HCT116 (cell line): ENCODE results near the gene RNF169. TPM values are rescaled to one million over a fixed set of nuclear protein-coding genes. Genes with fewer than 3 reads are reported as not detected.

Experiments
- ATAC-seq: fragments of 200-7000 bp; cut with Tn5 transposase; 2 replicates; pipeline ENCODE4 v1.9.1; 2020; ENCODE audit warnings: mild to moderate bottlenecking, moderate library complexity
- BruUV-seq: library from RNA; stranded (reverse); fragments of 400-500 nt; replicated peaks from 2 replicates; lab custom pipeline; 2021; lab: Mats Ljungman, UMichigan
- CTCF ChIA-PET: fragments of 300-600 bp; sonication (Branson Sonifier 250); formaldehyde crosslinking; loops from one replicate; lab custom pipeline; 2021; ENCODE audit warnings: antibody characterized with exemption; lab: Charles Lee
- POLR2A ChIA-PET: fragments of 300-600, 350-600 bp; sonication (Branson Sonifier 250); formaldehyde crosslinking; loops from one replicate; lab custom pipeline; 2021; ENCODE audit warnings: antibody characterized with exemption; lab: Charles Lee
- RAD21 ChIA-PET, 2 experiments: fragments of 300-600 bp; sonication (Branson Sonifier 250); formaldehyde crosslinking; loops; one replicate each; lab custom pipeline; 2023; ENCODE audit warnings: low total read pairs in 2 of 2; ENCODE audit not compliant: uncharacterized antibody in 2 of 2, unreplicated experiment in 2 of 2, low non-redundant PET in 1 of 2; lab: Charles Lee
- DNase-seq: peaks from one replicate; pipeline ENCODE4 v3.0.0-alpha.2; 2010; ENCODE audit warnings: low read depth, low spot score
- H2AFZ ChIP-seq: fragments of 200-600 bp; shearing (Covaris generic), sonication (generic); 2 replicates; pipeline ENCODE4 v1.6.1; 2017; ENCODE audit warnings: low read depth, mixed run types, mixed read lengths, antibody characterized with exemption, low read length; ENCODE audit not compliant: poor library complexity, severe bottlenecking
- H3K27ac ChIP-seq: 2 replicates; pipeline ENCODE4 v1.5.1; 2012; ENCODE audit warnings: low read depth, low read length
- H3K27me3 ChIP-seq: fragments of 200-600 bp; sonication (generic); 2 replicates; pipeline ENCODE4 v1.6.1; 2016; ENCODE audit warnings: mixed run types, low read length, mixed read lengths; ENCODE audit not compliant: insufficient read depth
- H3K36me3 ChIP-seq, 2 experiments: fragments of 200-500 bp in 1 of 2; fragments of 200-600 bp in 1 of 2; sonication (Bioruptor generic) in 1 of 2; sonication (generic) in 1 of 2; 2 replicates each; pipeline versions ENCODE4 v1.5.1 to v1.6.1; 2014 to 2016; ENCODE audit warnings: low read length in 2 of 2, inconsistent platforms in 1 of 2, mixed read lengths in 1 of 2, mixed run types in 1 of 2; ENCODE audit not compliant: insufficient read depth in 2 of 2, control insufficient read depth in 1 of 2
- H3K4me1 ChIP-seq, 2 experiments: fragments of 200-600 bp in 1 of 2; sonication (generic) in 1 of 2; 2 replicates each; pipeline versions ENCODE4 v1.5.1 to v1.6.1; 2012 to 2017; ENCODE audit warnings: low read length in 2 of 2, inconsistent platforms in 1 of 2, mild to moderate bottlenecking in 1 of 2, mixed read lengths in 1 of 2, mixed run types in 1 of 2, moderate library complexity in 1 of 2; ENCODE audit not compliant: insufficient read depth in 2 of 2, control insufficient read depth in 1 of 2
- H3K4me2 ChIP-seq: fragments of 200-600 bp; sonication (generic); 2 replicates; pipeline ENCODE4 v1.6.1; 2017; ENCODE audit warnings: mixed run types, low read length, mixed read lengths
- H3K4me3 ChIP-seq, 2 experiments: fragments of 200-600 bp in 1 of 2; sonication (generic) in 1 of 2; replicated peaks in 1 of 2; 2 replicates each; pipeline ENCODE4 v1.5.1; 2011 to 2016; ENCODE audit warnings: low read length in 2 of 2, control low read depth in 1 of 2, low read depth in 1 of 2, mild to moderate bottlenecking in 1 of 2, mixed read lengths in 1 of 2, mixed run types in 1 of 2
- H3K79me2 ChIP-seq: fragments of 200-600 bp; sonication (generic); 2 replicates; pipeline ENCODE4 v1.6.1; 2017; ENCODE audit warnings: mild to moderate bottlenecking, mixed run types, low read length, moderate library complexity, mixed read lengths; ENCODE audit not compliant: insufficient read depth
- H3K9ac ChIP-seq: fragments of 200-600 bp; sonication (generic); 2 replicates; pipeline ENCODE4 v1.6.1; 2016; ENCODE audit warnings: low read length, mixed read lengths
- H3K9me2 ChIP-seq: fragments of 200-600 bp; sonication (generic), shearing (Covaris generic); 2 replicates; pipeline ENCODE4 v1.6.1; 2017; ENCODE audit warnings: mixed run types, mild to moderate bottlenecking, moderate library complexity; ENCODE audit not compliant: insufficient read depth
- H3K9me3 ChIP-seq, 2 experiments: fragments of 200-500 bp in 1 of 2; fragments of 200-600 bp in 1 of 2; sonication (Bioruptor generic) in 1 of 2; sonication (generic) in 1 of 2; 2 replicates each; pipeline ENCODE4 v1.6.1; 2014 to 2017; ENCODE audit warnings: low read length in 2 of 2, mixed read lengths in 2 of 2, inconsistent platforms in 1 of 2, low read depth in 1 of 2, mild to moderate bottlenecking in 1 of 2, mixed run types in 1 of 2, moderate library complexity in 1 of 2; ENCODE audit not compliant: control insufficient read depth in 1 of 2, insufficient read depth in 1 of 2
- H4K20me1 ChIP-seq: fragments of 200-600 bp; sonication (generic), shearing (Covaris generic); 2 replicates; pipeline ENCODE4 v1.6.1; 2017; ENCODE audit warnings: mixed run types, mild to moderate bottlenecking, moderate library complexity; ENCODE audit not compliant: insufficient read depth
- CBX3 ChIP-seq: IDR thresholded peaks from 2 replicates; pipeline ENCODE4 v1.6.1; 2012; ENCODE audit warnings: low read depth
- EGR1 ChIP-seq: IDR thresholded peaks from 2 replicates; pipeline ENCODE4 v1.6.1; 2012; ENCODE audit warnings: low read depth
- ELF1 ChIP-seq: IDR thresholded peaks from 2 replicates; pipeline ENCODE4 v1.6.1; 2012; ENCODE audit warnings: low read depth, borderline replicate concordance
- EZH2 ChIP-seq: fragments of 200-600 bp; sonication (generic); IDR thresholded peaks from 2 replicates; pipeline ENCODE4 v1.6.1; 2017; ENCODE audit warnings: antibody characterized with exemption, mixed run types
- EZH2phosphoT487 ChIP-seq: fragments of 200-600 bp; IDR thresholded peaks from 2 replicates; pipeline ENCODE4 v1.6.1; 2018; ENCODE audit warnings: antibody characterized with exemption, borderline replicate concordance
- FOSL1 ChIP-seq: IDR thresholded peaks from 2 replicates; pipeline ENCODE4 v1.6.1; 2012; ENCODE audit warnings: low read depth
- POLR2AphosphoS5 ChIP-seq: IDR thresholded peaks from 2 replicates; pipeline ENCODE4 v1.6.1; 2011; ENCODE audit warnings: mild to moderate bottlenecking, low read depth, low read length, moderate library complexity
- RAD21 ChIP-seq: IDR thresholded peaks from 2 replicates; pipeline ENCODE4 v1.6.1; 2012; ENCODE audit warnings: low read depth, mild to moderate bottlenecking
- SIN3A ChIP-seq: IDR thresholded peaks from 2 replicates; pipeline ENCODE4 v1.6.1; 2012; ENCODE audit warnings: low read depth
- SP1 ChIP-seq: IDR thresholded peaks from 2 replicates; pipeline ENCODE4 v1.6.1; 2012; ENCODE audit warnings: low read depth
- SRF ChIP-seq: IDR thresholded peaks from 2 replicates; pipeline ENCODE4 v1.6.1; 2012; ENCODE audit warnings: low read depth
- TCF7L2 ChIP-seq: IDR thresholded peaks from 2 replicates; pipeline ENCODE4 v1.7.0; 2011; ENCODE audit warnings: borderline replicate concordance, inconsistent platforms; ENCODE audit not compliant: insufficient read depth, insufficient read length; ENCODE audit errors: extremely low read depth
- YY1 ChIP-seq: IDR thresholded peaks from 2 replicates; pipeline ENCODE4 v1.6.1; 2011; ENCODE audit warnings: low read length, low read depth, moderate library complexity, mild to moderate bottlenecking; ENCODE audit not compliant: insufficient replicate concordance; ENCODE audit errors: extremely low read depth
- ZNF274 ChIP-seq: fragments of 200-500 bp; sonication (Bioruptor generic); IDR thresholded peaks from 2 replicates; pipeline ENCODE4 v1.6.1; 2014; ENCODE audit warnings: mild to moderate bottlenecking, low read depth, low read length, inconsistent platforms
- intact Hi-C: fragments of 100-400 bp; cut with micrococcal nuclease; formaldehyde crosslinking; loops from 2 replicates; pipeline ENCODE4 v1.10.0; 2022
- total RNA-seq: library from RNA; stranded (reverse); gene quantifications from one replicate; pipeline ENCODE4 v1.2.1, GENCODE V29; 2021; ENCODE audit not compliant: unreplicated experiment
- TF ChIP-seq, protein P1 (sequence below): IDR thresholded peaks from 2 replicates; pipeline ENCODE4 v1.6.1; 2012
- TF ChIP-seq, protein P2 (sequence below), 3 experiments: fragments of 200-600 bp in 1 of 3; sonication (generic) in 1 of 3; IDR thresholded peaks in 2 of 3; conservative IDR thresholded peaks in 1 of 3; 2 replicates each; pipeline ENCODE4 v1.5.1; 2012 to 2017; ENCODE audit warnings: low read depth in 2 of 3, low read length in 2 of 3, antibody characterized with exemption in 1 of 3, borderline replicate concordance in 1 of 3, control low read depth in 1 of 3, mild to moderate bottlenecking in 1 of 3, mixed read lengths in 1 of 3, mixed run types in 1 of 3, moderate library complexity in 1 of 3; ENCODE audit not compliant: insufficient read depth in 1 of 3
- TF ChIP-seq, protein P3 (sequence below): IDR thresholded peaks from 2 replicates; pipeline ENCODE4 v1.6.1; 2012

Gene RNF169
- total RNA-seq, 1 experiment from 2014 or later, result 22.5 TPM

DNA sequence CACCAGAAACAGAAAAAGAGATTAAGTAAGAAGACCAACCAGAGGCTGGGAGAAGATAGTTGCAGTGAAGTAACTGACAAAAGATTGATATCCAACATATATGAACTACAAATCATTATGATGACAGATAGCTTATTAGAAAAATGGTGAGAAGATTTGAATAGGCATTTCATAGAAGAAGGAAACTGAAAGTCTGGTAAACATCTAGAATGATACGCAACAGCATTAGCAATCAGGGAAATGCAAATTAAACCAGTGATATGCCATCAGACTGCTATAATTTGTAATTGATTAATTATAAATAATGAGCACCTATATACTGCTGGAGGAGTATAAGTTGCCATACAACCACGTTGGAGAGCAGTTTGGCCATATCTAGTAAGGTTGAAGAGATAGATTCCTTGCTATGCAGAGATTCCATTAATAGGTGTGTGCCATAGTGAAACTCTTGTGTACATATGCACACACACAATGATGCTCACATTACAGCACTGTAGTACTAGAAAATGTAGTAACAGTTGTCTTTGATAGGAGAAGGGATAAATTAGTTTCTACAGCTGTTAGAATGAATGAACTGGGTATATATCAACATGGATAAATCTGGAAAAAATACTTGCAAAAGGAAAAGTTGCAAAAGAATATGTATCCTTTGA is 20.5 kb downstream of the RNF169 start:
- TF ChIP-seq EZH2phosphoT487, result no peak
- TF ChIP-seq EZH2, result no peak
- TF ChIP-seq POLR2AphosphoS5, result no peak
- no peak for TF ChIP-seq EGR1
- TF ChIP-seq ELF1, result no peak
- TF ChIP-seq RAD21, result no peak
- no peak for TF ChIP-seq SRF
- TF ChIP-seq YY1, result no peak
- TF ChIP-seq CBX3, result no peak
- no peaks in the 10 kb centered on the region for H3K27me3 ChIP-seq
- ATAC-seq (no peak), DNase-seq (no peak)
- H3K36me3 ChIP-seq, result no peaks in the 10 kb centered on the region
- no peak overlapping the region for H3K9ac ChIP-seq
- intact Hi-C loops, result no loop called here
- H3K9me2 ChIP-seq, result no peaks in the 10 kb centered on the region
- H3K4me2 ChIP-seq, result no peak overlapping the region
- no peak overlapping the region for H2AFZ ChIP-seq
- BruUV-seq, result no TSS peak
- peaks cover 47% of the 10 kb centered on the region for H3K79me2 ChIP-seq
- no peak overlapping the region for H3K27ac ChIP-seq
- POLR2A ChIA-PET, result no interaction called here
- CTCF ChIA-PET, result no interaction called here
- peaks cover 6% of the 10 kb centered on the region; the same call in 1 of the 2 replicates for H4K20me1 ChIP-seq
- no peak overlapping the region for H3K4me3 ChIP-seq
- RAD21 ChIA-PET, result no interaction called here
- H3K4me1 ChIP-seq, result no peaks in the 10 kb centered on the region
- no peaks in the 10 kb centered on the region for H3K9me3 ChIP-seq

DNA sequence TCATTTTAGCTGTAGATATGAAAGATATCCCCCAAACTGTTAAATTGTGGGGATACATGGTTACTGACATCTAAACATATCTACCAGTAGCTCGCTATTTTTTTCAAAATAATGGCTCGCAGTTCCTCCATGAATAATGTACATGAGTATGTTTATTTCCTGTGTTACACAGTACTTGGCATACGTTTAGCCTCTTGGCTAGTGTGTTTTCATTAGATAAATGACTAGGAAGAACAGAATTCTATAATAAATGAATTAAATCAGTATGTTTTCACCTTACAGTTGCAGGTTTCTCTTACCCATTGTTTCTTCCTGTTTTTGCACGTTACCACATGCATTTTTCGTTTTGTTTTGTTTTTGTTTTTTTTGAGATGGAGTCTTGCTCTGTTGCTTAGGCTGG is 21.8 kb downstream of the RNF169 start:
- ChIA-PET RAD21 (no interaction called here), CTCF (no interaction called here), POLR2A (no interaction called here)
- no peak overlapping the region for H3K4me2 ChIP-seq
- DNase-seq (no peak), ATAC-seq (no peak)
- H3K27me3 ChIP-seq, result no peaks in the 10 kb centered on the region
- no peak overlapping the region for H3K27ac ChIP-seq
- H3K4me3 ChIP-seq, result no peak overlapping the region
- H3K79me2 ChIP-seq, result peaks cover 52% of the 10 kb centered on the region
- no peak overlapping the region for H2AFZ ChIP-seq
- H3K9ac ChIP-seq, result no peak overlapping the region
- intact Hi-C loops, result no loop called here
- no peaks in the 10 kb centered on the region for H3K9me3 ChIP-seq
- no peaks in the 10 kb centered on the region for H3K9me2 ChIP-seq
- no peaks in the 10 kb centered on the region for H3K36me3 ChIP-seq
- H3K4me1 ChIP-seq, result no peaks in the 10 kb centered on the region
- no TSS peak for BruUV-seq
- peaks cover 6% of the 10 kb centered on the region; the same call in 1 of the 2 replicates for H4K20me1 ChIP-seq
- TF ChIP-seq RAD21 (no peak), SP1 (no peak), ZNF274 (no peak), FOSL1 (no peak), TCF7L2 (no peak), SIN3A (no peak), ELF1 (no peak), CBX3 (no peak), SRF (no peak), EZH2 (no peak), EZH2phosphoT487 (no peak)
- TF ChIP-seq, protein P1, sequence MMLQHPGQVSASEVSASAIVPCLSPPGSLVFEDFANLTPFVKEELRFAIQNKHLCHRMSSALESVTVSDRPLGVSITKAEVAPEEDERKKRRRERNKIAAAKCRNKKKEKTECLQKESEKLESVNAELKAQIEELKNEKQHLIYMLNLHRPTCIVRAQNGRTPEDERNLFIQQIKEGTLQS, result no peak
- TF ChIP-seq, protein P2, sequence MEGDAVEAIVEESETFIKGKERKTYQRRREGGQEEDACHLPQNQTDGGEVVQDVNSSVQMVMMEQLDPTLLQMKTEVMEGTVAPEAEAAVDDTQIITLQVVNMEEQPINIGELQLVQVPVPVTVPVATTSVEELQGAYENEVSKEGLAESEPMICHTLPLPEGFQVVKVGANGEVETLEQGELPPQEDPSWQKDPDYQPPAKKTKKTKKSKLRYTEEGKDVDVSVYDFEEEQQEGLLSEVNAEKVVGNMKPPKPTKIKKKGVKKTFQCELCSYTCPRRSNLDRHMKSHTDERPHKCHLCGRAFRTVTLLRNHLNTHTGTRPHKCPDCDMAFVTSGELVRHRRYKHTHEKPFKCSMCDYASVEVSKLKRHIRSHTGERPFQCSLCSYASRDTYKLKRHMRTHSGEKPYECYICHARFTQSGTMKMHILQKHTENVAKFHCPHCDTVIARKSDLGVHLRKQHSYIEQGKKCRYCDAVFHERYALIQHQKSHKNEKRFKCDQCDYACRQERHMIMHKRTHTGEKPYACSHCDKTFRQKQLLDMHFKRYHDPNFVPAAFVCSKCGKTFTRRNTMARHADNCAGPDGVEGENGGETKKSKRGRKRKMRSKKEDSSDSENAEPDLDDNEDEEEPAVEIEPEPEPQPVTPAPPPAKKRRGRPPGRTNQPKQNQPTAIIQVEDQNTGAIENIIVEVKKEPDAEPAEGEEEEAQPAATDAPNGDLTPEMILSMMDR (IDR thresholded peaks at IDR 0.05 in 2 of 3, conservative IDR thresholded peaks at IDR 0.05 in 1 of 3; ENCODE audit: borderline replicate concordance in 1 of 3, insufficient read depth in 1 of 3, low read depth in 2 of 3, low read length in 2 of 3), result no peak
- TF ChIP-seq, protein P3, sequence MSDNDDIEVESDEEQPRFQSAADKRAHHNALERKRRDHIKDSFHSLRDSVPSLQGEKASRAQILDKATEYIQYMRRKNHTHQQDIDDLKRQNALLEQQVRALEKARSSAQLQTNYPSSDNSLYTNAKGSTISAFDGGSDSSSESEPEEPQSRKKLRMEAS, result no peak
